ENCODE results near the gene INTS4.
"Not testable (repeated sequence)": the region's sequence is repeated elsewhere in the genome, so short reads cannot be mapped to it uniquely, and the experiment has no call there.

INTS4 gene

DNA sequence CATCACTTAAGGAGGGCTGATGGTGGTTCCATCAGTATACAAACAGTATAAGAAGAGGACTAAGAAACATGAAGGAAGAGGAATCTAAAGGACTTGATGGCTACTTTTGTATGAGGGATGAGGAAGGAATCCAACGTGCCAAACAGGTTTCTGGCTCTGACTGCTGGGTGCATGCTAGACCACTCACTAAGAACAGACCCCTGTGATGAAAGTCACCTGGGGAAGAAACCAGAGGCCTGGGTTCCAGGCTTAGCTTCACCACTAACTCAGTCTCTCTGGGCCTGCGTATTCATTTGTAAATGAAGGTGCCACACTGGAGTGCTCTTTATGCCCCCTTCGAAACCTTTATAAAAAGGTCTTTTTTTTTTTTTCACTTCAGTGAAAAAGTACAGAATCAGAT, 118.4 kb downstream of the INTS4 start:
- no peak for DNase-seq

DNA sequence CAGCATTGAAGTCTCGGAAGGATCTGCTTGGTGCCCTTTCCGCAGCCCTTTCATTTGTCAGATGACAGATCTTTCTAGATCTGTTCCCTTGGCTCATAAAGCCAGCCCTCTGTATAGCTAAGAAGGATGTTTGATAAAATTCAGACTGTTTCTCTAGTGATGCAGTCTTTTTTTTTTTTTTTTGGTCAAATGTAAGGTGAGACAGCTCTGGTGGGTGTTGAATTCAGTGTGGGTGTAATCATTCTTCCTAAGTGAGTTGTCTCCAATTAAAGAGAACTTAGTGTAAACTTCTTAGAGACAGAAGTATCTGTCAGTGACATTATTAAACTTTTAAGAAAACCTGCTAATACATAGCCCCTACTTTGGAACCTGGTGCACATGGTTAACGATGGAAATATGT, 120.3 kb downstream of the INTS4 start:
- DNase-seq, result no peak

DNA sequence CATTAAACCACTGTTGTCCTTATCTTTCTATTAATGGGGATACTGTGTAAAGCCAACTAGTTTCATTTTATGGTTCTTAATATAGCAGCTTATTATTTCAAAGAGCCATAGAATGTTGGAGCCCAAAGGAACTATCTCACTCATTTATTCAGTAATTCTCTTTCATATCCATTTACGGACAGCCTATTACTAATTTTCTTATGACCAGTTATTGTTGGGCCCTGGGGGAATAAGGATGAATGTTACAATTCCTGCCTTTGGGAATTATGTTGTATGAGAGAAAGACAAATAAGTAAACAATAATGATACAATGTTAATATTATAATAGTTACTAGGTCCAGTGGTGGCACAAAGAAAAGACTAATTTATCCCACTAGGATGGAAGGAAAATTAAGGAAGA, 121.1 kb downstream of the INTS4 start:
- no peak for DNase-seq

DNA sequence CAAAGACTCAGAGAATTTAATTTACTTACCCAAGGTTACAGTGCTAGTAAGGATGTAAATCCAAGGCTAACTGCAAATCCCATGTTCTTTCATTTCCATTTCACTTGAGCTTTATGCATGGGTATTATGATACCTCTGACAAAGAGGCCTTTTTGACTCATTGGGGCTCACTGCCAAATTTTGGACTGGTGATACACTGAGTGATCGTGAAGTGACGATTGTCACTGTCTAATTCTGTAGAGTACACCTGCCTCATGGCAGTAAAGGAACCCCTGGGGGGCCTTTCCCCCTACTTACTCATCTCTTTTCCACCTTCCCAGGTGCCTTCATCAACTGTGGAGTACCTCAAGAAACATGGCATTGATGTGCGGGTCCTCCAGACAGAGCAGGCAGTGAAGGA, 122.6 kb downstream of the INTS4 start:
- DNase-seq, result no peak

DNA sequence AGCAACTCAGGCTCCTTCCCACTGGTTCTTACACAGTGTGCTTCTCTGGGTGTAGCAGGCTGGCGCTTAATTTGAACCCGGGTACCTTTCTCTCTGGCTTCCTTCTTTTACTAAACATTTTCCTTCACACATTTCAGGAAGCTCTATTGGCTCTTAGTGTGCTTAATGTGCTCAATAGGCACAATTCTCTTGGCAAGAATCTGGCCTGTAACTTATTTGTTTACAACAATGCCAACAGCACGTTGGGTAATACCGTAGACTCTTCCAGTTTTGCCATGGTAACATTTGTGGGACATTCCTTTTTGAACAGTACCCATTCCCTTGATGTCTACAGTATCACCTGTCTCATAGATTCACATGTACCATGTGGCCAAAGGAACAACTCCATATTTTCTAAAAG, 125.7 kb downstream of the INTS4 start:
- no peak for DNase-seq

DNA sequence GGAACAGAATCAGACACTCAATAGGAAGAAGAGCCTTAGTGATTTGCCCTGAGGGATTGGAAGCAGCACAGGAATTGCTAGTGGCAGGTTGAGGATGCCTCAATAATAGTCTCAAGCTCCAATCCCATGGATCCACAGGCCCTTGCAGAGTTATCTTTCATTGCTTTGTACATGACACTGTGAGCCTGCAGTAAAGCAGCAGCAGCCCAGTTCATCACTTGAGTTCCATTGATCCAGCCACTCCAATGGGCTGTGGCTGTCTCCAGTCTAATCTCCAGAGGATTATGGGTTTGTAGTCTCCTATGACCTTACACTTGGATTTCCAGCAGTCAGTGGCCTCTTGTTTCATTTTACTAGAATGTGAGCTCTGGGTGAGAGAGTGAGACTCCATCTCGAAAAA, 128.1 kb downstream of the INTS4 start:
- DNase-seq, result no peak

DNA sequence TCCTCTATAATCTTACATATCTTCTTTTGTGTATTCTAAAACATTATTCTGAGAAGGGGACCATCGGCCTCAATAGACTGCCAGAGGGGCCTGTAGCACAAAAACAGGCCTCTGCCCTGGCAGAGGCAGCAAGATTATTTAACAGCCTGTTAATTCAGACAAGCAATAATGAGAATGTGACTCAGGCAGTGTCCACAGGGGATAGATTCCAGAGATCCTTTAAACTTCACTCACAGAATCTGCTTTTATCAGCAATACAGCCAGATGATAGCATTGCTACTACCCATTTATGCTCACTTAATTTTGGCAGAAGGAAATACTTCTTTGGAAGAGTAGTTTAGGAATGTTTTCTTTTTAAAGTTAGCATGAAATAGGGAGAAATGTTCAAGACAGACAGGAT, 128.7 kb downstream of the INTS4 start:
- DNase-seq, result no peak

DNA sequence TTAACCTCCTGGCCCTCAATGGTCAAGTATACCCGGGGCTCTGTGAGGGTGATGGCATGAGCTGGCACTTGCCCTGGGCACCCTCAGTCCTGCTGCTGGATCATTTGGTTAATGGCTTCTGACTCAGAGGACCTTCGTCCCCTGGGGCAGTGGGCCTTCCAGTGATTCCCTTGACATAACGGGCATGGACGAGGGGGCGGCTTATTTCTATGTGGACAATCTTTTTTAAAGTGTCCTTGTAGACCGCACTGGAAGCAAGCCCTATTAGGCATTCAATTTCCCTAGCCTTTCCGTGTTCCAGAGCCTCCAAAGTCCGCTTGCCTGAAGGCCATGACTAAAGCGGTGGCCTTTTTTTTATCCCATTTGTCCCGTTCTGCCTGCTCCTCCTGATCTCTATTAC, 133.0 kb downstream of the INTS4 start:
- DNase-seq, result not testable (repeated sequence)

DNA sequence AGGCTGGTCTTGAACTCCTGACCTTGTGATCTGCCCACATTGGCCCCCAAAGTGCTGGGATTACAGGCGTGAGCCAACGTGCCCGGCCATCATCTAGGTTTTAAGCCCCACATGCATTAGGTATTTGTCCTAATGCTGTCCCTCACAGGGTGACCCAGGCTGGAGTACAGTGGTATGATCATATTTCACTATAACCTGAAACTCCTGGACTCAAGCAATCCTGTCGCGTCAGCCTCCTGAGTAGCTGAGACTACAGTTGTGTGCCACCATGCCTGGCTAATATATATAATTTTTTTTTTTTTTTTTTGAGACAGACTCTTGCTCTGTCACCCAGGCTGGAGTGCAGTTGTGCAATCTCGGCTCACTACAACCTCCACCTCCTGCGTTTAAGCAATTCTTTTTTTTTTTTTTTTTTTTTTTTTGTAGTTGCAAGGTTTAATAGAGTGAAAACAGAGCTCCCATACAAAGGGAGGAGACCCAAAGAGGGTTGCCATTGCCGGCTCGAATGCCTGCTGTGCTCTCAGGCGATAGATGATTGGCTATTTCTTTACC, 136.5 kb downstream of the INTS4 start:
- DNase-seq, result not testable (repeated sequence)

DNA sequence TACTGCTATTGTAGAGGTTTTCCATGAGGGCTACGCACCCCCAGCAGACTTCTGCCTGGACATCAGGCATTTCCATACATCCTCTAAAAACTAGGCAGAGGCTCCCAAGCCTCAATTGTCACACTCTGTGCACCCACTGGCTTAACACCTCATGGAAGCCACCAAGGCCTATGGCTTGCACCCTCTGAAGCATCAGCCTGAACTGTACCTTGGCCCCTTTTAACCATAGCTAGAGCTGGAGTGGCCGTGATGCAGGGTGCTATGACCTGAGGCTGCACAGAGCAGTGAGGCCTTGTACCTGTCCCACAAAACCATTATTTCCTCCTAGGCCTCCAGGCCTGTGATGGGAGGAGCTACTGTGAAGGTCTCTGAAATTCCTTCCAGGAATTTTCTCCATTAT, 139.6 kb downstream of the INTS4 start:
- no peak for DNase-seq

DNA sequence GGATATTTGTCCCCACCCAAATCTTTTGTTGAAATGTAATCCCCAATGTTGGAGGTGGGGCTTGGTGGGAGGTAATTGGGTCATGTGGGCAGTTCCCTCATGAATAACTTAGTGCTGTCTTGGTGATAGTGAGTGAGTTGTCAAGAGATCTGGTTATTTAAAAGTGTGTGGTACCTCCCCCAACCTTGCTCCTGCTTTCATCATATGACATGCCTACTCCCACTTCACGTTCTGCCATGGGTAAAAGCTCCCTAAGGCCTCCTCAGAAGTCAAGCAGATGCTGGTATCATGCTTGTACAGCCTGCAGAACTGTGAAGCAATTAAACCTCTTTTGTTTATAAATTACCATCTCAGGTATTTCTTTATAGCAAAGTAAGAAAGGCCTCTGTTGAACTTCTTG, 143.0 kb downstream of the INTS4 start:
- no peak for DNase-seq

DNA sequence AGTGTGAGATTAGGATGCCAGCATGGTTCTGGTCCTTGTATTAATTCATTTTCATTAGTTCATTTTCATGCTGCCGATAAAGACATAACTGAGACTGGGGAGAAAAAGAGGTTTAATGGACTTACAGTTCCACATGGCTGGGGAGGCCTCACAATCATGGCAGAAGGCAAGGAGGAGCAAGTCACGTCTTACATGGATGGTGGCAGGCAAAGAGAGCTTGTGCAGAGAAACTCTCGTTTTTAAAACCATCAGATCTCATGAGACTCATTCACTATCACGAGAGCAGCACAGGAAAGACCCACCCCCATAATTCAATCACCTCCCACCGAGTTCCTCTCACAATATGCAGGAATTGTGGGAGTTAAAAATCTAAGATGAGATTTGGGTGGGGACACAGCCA, 150.8 kb downstream of the INTS4 start:
- DNase-seq, result not testable (repeated sequence)

DNA sequence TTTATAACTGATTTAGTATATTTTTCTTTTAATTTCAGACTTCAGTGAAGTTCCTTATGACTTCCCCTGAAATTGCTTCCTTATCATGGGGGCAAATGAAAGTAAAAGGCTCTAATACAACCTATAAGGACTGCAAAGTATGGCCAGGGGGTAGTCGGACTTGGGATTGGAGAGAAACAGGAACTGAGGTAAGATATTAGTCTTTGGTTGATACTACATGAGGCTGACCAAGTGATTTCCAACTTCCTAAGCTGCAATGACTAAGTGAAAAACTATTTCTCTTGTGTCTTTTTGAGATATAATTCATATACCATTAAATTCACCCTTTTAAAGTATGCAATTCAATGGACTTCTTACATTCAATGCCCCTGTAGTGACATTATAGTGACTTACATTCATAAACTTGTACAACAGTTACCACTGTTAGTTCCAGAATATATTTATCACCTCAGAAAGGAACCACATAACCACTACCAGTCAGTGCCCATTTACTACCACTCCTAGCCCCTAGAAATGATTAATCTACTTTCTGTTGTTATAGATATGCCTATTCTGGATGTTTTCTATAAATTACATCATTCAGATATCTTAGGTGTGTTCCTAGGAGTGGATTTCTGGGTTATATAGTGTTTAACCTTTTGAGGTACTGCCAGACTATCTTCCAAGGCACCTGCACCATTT, 151.9 kb downstream of the INTS4 start:
- DNase-seq, result no peak

DNA sequence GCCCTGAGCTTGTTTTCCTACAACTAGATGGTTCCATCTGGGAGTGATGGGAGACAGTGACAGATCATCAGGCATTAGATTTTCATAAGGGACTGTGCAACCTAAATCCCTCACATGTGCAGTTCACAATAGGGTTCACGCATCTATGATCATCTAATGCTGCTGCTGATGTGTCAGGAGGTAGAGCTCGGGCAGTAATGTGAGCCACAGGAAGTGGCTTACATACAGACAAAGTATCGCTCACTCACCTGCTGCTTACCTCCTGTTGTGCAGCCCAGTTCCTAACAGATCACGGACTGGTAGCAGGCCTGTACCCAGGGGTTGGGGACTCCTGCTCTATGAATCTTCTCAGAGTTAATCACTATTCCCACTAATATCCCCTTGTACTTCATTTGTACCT, 161.2 kb downstream of the INTS4 start:
- no peak for DNase-seq

DNA sequence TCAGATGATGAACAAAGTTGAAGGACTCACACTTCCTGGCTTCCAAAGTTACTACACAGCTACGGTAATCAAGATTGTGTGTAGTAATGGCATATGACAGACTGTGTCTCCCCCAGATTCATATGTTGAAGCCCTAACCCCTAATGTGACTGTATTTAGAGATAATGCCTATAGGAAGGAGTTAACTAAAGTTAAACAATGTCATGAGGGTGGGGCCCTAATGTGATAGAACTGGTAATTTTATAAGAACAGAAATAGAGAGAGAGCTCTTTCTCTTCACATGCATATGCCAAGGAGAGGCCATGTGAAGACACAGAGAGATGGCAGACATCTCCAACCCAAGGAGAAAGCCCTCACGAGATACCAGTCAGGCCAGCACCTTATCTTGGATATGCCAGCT, 165.5 kb downstream of the INTS4 start:
- DNase-seq, result no peak

Data from NCI-H1417 treated with DMSO at 0.1 percent for 48 hours (cell line).